H54 (cell line): ENCODE data around the gene RFX1.

Experiments used
- DNase-seq: peaks from one replicate; pipeline ENCODE4 v3.0.0; 2011; ENCODE audit warnings: low spot score, mixed read lengths; ENCODE audit not compliant: insufficient read length
- FAIRE-seq: peaks from 3 replicates; lab custom pipeline; 2011; peaks lifted over from hg19 to GRCh38; lab: Jason Lieb, UNC
- POLR2A ChIP-seq: IDR thresholded peaks from 2 replicates; pipeline ENCODE4 v1.6.1; 2011; ENCODE audit warnings: low read depth, mild to moderate bottlenecking, low read length

The RFX1 gene

DNA sequence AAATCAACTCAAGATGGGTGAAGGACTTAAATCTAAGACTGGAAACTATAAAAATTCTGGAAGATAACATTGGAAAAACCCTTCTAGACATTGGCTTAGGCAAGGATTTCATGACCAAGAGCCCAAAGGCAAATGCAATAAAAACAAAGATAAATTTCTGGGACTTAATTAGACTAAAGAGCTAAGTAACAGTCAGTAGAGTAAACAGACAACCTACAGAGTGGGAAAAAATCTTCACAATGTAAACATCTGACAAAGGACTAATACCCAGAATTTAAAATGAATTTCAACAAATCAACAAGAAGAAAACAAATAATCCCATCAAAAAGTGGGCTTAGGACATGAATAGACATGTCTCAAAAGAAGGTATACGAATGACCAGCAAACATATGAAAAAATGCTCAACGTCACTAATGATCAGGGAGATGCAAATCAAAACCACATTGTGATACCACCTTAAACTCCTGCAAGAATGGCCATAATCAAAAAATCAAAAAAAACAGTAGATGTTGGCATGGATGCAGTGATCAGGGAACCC, 6.3 kb upstream of the RFX1 start:
- no peak for TF ChIP-seq POLR2A
- FAIRE-seq, result no peak
- no peak for DNase-seq

DNA sequence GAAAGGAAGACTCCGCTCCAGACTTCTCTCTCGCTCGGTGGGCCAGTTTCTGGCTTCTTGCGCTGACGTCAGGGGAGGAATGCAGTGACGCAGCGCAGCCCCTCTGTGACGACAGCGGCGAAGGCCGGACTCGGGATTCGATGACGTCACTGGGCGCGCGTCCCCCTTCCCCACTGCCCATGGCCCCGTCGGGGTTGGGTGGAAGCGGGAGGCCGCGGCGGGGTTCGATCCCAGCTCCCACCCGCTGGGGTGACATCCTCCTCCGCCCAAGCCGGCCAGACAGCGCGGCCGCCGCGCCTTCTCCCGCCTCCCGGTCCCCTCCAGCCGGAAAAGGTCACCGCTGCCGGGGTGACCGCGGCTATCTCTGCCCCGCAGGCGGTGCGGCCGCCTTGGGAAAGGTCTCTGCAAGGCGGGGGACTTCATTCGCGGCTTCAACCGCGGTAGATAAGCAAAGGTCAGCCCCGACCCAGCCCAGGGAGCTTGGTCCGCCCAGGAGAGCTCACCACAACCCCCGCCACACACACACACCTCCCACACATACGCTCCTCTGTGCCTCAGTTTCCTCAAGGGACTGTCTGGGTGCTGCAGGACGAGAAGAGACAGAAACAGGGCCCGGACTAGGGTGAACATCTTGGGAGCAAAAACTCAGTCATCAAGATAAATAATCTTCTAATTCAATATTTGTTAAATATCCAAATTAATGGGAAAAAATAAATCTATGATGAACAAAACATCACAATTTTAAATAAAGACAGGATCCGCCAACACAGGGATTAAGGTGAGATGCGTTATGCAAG, 844 bp upstream of the RFX1 start:
- FAIRE-seq, result no peak
- peak; percentile 59 for TF ChIP-seq POLR2A
- DNase-seq, result peak; percentile 68

DNA sequence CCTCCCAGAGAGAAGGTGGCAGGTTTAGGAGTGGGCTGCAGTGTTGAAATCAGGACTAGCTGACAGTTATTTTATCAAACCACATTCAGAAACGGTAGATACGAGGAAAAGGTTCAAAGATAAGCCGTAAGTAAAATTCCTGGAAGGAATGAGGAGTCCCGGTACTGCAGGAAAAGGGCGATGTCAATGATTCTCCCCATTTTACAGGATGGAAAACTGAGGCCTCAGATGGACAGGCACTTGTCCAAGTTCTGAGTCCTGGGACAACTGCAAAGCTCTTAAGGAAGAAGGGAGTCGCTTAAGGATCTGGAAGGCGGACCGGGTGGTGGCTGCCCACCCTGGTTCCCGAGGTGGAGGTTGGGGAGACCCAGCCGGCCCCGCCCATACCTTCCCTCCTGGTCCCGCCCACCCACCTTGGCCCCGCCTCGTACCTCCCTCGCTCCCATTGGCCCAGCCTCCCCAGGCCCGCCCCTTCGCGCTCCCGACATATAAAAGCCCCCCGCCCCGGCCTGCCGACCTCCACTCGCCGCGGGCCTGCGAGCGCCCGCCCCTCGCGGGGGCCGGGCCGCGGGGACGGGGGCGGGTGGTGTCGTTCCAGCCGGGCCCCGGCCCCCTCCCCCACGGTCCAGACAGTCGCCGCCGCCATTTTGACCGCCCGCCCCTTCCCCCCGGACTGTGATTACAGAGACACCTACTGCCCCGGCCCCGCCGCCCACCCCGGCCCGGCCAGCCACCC, 603 bp downstream of the RFX1 start:
- TF ChIP-seq POLR2A, result no peak
- FAIRE-seq (no peak), DNase-seq (no peak)

GRCh38 chr19:14004619-14005348, 1.3 kb downstream of the RFX1 start:
- DNase-seq, result no peak
- no peak for FAIRE-seq
- no peak for TF ChIP-seq POLR2A

DNA sequence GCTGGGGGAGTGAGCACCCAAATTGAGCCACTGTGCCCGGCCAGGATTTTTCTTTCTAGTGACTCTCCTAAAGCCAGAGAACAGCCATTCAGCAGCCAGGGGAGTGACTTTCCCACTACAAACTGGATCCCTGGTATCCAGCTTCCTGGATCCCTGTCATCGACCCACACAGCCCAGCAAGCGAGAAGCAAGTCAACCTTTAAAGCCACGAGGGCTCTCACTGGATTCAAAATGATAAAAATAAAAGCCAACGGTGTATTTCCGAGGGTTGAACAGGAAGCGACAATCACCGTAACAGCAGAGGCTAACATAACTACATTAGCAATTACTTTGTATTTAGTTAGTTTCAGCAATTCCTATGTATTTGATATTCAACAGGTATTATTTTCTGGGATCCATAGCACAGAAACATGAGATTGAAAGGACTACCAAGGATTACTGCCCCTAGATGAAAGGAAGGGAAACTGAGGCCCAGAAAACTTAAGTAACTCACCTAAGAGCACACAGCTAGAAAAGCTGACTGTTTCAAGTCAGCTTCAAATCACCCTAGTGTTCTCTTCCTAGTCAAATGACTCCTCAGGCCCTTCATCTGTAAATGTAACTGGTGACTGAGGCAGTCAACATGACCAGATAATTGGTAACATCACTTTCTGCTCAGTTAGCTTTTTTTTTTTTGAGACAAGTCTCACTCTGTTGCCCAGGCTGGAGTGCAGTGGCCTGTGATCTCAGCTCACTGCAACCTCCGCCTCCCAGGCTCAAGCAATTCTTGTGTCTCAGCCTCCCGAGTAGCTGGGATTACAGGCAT, 2.7 kb downstream of the RFX1 start:
- no peak for TF ChIP-seq POLR2A
- FAIRE-seq, result no peak
- DNase-seq, result no peak

DNA sequence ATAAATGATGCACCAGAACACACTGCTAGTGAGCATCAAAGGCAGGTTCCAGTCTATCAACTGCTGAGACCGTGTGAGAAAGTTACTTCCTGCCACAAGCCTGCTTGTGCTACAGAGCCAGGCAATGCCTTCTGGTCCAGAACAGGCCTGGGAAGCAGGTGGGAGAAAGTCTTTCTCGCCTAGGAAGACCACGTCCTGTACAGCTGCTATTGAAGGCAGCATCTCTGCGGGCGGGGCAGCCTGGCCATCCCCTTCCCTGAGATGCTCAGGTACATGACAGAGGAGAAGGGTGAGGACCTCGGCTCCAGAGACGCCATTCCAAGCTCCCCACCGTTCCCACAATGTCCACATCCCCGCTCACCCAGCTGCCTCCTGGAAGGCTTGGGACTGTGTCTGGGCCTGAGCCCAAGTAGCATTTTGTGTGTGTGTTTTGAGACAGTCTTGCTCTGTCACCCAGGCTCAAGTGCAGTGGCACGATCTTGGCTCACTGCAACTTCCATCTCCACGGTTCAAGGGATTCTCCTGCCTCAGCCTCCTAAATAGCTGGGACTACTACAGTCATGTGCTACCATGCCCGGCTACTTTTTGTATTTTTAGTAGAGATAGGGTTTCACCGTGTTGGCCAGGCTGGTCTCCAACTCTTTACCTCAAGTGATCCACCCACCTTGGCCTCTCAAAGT, 3.4 kb downstream of the RFX1 start:
- DNase-seq, result no peak
- TF ChIP-seq POLR2A, result no peak
- FAIRE-seq, result no peak

DNA sequence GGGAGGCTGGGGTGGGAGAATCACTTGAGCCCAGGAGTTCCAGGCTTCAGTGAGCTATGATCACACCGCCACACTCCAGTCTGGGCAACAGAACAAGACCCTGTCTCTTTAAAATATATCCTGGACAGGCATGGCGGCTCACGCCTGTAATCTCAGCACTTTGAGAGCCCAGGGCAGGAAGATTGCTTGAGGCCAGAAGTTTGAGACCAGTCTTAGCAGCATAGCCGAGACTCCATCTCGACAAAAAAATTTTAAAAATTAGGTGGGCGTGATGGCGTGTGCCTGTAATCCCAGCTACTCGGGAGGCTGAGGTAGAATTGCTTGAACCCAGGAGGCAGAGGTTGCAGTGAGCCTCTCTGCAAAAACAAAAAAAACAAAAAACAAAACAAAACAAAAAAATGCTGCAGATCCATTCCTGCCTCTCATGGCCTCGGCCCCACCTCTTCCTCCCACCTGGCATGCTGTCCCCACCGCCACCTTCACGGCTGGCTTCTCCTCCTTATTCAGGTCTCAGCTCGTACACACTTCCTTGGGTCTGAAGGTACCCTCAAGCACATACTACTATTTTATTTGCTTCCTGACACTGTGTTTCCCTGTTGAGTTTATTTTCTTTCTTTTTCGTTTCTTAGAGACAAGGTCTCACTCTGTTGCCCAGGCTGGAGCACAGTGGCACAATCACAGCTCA, 5.3 kb downstream of the RFX1 start:
- FAIRE-seq (no peak), DNase-seq (no peak)
- no peak for TF ChIP-seq POLR2A

DNA sequence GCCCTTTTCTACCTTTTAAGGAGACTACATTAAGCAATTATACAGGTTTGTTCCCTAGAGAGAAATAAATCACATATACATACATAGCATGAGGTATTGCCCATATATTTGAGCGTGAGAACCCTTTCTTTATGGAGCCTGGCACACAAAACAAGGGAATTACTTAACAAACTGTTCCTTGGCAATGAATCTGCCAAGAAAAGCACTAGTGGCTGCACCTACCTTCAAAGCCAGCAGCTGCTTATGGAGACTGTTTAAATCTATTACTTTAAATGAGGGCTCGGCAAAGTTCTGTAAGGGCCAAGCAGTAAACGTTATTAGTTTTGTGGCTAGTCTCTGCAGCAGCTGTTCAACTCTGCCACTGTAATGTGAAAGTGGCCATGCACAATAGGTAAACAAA, 7.0 kb downstream of the RFX1 start:
- DNase-seq (no peak), FAIRE-seq (no peak)
- no peak for TF ChIP-seq POLR2A

DNA sequence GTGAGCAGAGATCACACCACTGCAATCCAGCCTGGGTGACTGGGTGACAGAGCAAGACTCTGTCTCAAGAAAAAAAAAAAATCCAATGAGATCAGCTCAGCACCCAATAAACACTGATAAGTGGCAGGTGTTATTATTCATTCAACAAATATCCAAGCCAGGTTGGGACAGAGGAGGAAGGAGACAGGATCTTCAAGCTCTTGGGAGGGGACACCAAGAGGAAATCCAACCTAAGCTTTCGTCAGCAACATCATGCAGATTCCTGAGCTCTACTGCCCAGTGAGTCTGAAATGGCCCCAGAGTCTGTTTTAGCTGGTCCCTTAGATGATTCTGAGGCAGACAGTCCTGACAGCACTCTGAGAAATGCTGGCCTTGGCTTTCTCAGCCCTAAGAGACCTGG, 7.7 kb downstream of the RFX1 start:
- FAIRE-seq (no peak), DNase-seq (no peak)
- TF ChIP-seq POLR2A, result no peak

GRCh38 chr19:13997631-13997962, 8.5 kb downstream of the RFX1 start:
- TF ChIP-seq POLR2A, result no peak
- FAIRE-seq, result no peak
- DNase-seq, result peak; percentile 3

DNA sequence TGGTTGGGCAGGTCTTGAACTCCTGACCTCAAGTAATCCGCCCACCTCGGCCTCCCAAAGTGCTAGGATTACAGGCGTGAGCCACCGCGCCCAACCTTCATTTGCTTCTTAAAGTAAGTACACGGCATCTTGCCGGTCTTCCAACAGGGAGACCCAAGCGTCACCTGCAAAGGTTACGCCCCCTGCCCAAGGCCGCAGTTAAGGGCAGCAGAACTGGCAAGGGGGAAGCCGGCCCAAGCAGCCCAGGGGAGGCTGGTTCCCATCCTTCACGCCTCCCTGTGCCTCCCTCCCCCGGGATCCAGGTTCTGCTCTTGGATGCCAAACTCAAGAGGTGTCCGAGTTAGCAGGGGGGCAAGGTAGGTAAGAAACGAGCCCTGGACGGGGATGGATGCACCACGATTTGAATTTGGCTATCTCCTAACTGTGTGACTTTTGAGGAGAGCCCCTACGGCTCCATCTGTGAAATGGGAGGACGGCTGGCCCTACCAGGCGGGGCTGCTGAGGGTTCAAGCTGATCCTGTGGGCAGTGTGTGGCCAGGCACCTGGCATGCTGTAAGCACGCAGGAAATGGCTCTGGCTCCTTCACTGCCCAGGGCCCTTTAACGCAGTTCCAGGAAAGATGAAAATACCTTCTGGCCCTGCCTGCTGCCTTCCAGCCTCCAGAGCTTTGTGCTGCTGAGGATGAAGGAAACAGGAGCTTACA, 9.0 kb downstream of the RFX1 start:
- DNase-seq, result no peak
- FAIRE-seq, result no peak

More for the DNA sequence above, 9.0 kb downstream of the RFX1 start:
- no peak for TF ChIP-seq POLR2A
